Spleen (tissue), 11 donors: ENCODE results near the gene PPP1R15B. TPM values are rescaled to one million over a fixed set of nuclear protein-coding genes. Genes with fewer than 3 reads are reported as not detected.

Experiments
- DNase-seq: peaks from one replicate; pipeline ENCODE4 v3.0.0-alpha.2; 2020
- H3K27ac ChIP-seq, 8 donors: fragments of 200-600 bp; sonication (generic) in 7 of 8; 1 replicate in 4 of 8; 2 replicates in 4 of 8; pipeline versions ENCODE4 v1.5.0 to v1.8.0; 2016 to 2021; ENCODE audit warnings: inconsistent platforms in 4 of 8, mild to moderate bottlenecking in 4 of 8, moderate library complexity in 1 of 8
- H3K27me3 ChIP-seq, 7 donors: fragments of 200-600 bp; sonication (generic) in 6 of 7; replicated peaks in 1 of 7; 1 replicate in 4 of 7; 2 replicates in 3 of 7; pipeline versions ENCODE4 v1.5.0 to v1.8.0; 2016 to 2021; ENCODE audit warnings: inconsistent platforms in 3 of 7, mild to moderate bottlenecking in 1 of 7
- H3K36me3 ChIP-seq, 6 donors: fragments of 200-600 bp; sonication (generic) in 5 of 6; 1 replicate in 4 of 6; 2 replicates in 2 of 6; pipeline versions ENCODE4 v1.5.0 to v1.8.0; 2016 to 2021; ENCODE audit warnings: inconsistent platforms in 2 of 6
- H3K4me1 ChIP-seq, 6 donors: fragments of 200-600 bp; sonication (generic) in 5 of 6; 1 replicate in 3 of 6; 2 replicates in 3 of 6; pipeline versions ENCODE4 v1.5.0 to v1.8.0; 2016 to 2021; ENCODE audit warnings: inconsistent platforms in 3 of 6
- H3K4me3 ChIP-seq, 8 donors: fragments of 200-600 bp; sonication (generic) in 7 of 8; 1 replicate in 4 of 8; 2 replicates in 4 of 8; pipeline versions ENCODE4 v1.5.0 to v1.8.0; 2016 to 2021; ENCODE audit warnings: inconsistent platforms in 4 of 8, mild to moderate bottlenecking in 4 of 8, moderate library complexity in 2 of 8
- H3K9me3 ChIP-seq, 8 donors: fragments of 200-600 bp; sonication (generic) in 7 of 8; 1 replicate in 4 of 8; 2 replicates in 4 of 8; pipeline versions ENCODE4 v1.5.0 to v1.8.0; 2016 to 2021; ENCODE audit warnings: inconsistent platforms in 4 of 8
- CTCF ChIP-seq, 11 experiments: fragments of 200-600 bp in 7 of 11; fragments of 450-650 bp in 4 of 11; sonication (generic) in 4 of 11; IDR thresholded peaks in 8 of 11; conservative IDR thresholded peaks in 3 of 11; 1 replicate in 7 of 11; 2 replicates in 4 of 11; pipeline versions ENCODE4 v1.4.0 to v1.8.0; 2016 to 2021; ENCODE audit warnings: antibody characterized with exemption in 11 of 11, inconsistent platforms in 4 of 11, mild to moderate bottlenecking in 1 of 11
- POLR2A ChIP-seq, 3 donors: fragments of 450-650 bp; IDR thresholded peaks; one replicate each; pipeline ENCODE4 v1.5.1; 2017; ENCODE audit warnings: antibody characterized with exemption in 3 of 3, mild to moderate bottlenecking in 1 of 3
- POLR2AphosphoS5 ChIP-seq, 3 donors: sonication (generic); formaldehyde crosslinking; IDR thresholded peaks; one replicate each; pipeline ENCODE4 v1.5.1; 2017; ENCODE audit warnings: antibody characterized with exemption in 3 of 3
- WGBS, 5 donors: extraction: QIAGEN DNeasy Blood & Tissue Kit in 3 of 5; methylation state at CpG; one replicate each; pipeline versions ENCODE4 v1.1.5 to v1.1.7; 2013 to 2018; 5-methylcytosine and 5-hydroxymethylcytosine counted together
- intact Hi-C: fragments of 100-400 bp; cut with DNase I; formaldehyde crosslinking; loops from one replicate; pipeline ENCODE4 v1.15.0; 2023; ENCODE audit warnings: low total_unique reads
- polyA plus RNA-seq, 3 donors: library from polyadenylated mRNA; stranded (reverse); fragments of 200-250 nt; gene quantifications; one replicate each; pipeline ENCODE4 v1.2.1, GENCODE V29; 2013
- total RNA-seq, 7 donors: library from RNA; depleted of rRNA in 3 of 7; stranded (reverse); fragments of >200 nt in 3 of 7; fragmentation: NEBNext Ultra II Directional in 4 of 7; extraction: Animal tissue kit (Norgen Biotek cat#: 25700) in 4 of 7; gene quantifications; one replicate each; pipeline versions ENCODE4 v1.1.0 to v1.2.1, GENCODE V29; 2016 to 2021
- donor health status: healthy with polysubstance abuse.
- donor health status: DM: no; HTN: no; CAD: no; lungs with moderate emphysema.
- donor health status: DM: no; HTN: no; CAD: no.
- donor health status: Bipolar disorder and iron deficiency.
- donor health status: healthy.
- donor health status: DM: no; HTN: no; CAD: no.
- donor health status: DM: yes; HTN: yes; CAD: no.

Gene PPP1R15B
- total and polyA plus RNA-seq, 10 donors = 10.8 to 73.1 (median 57.8) TPM

GRCh38 chr1:204437796-204438570 is 26.4 kb upstream of the PPP1R15B start:
- Histone ChIP-seq H3K4me1 (peaks cover 4 to 58% (median 21%) of the 10 kb centered on the region in 6 donors), H3K27me3 (no peaks in the 10 kb centered on the region), H3K4me3 (no peak overlapping the region), H3K27ac (peak overlapping the region in 1 of 8 donors; percentile 31), H3K9me3 (no peaks in the 10 kb centered on the region), H3K36me3 (peaks cover 3 to 100% (median 80%) of the 10 kb centered on the region in 6 donors)
- intact Hi-C loops = no loop called here
- WGBS, 5 donors = 88 to 96% (median 93%) methylated on average over 8 of the region's 8 CpGs
- no peak for TF ChIP-seq CTCF (IDR thresholded peaks at IDR 0.05 in 8 of 11, conservative IDR thresholded peaks at IDR 0.05 in 3 of 11)
- TF ChIP-seq POLR2A (IDR thresholded peaks at IDR 0.05) = no peak
- TF ChIP-seq POLR2AphosphoS5 (IDR thresholded peaks at IDR 0.05) = no peak
- no peak for DNase-seq

GRCh38 chr1:204435872-204436271 is 24.3 kb upstream of the PPP1R15B start:
- Histone ChIP-seq H3K27ac (no peak overlapping the region), H3K9me3 (no peaks in the 10 kb centered on the region), H3K4me1 (peaks cover under 1 to 47% (median 16%) of the 10 kb centered on the region in 6 donors), H3K4me3 (no peak overlapping the region), H3K36me3 (peaks cover 3 to 100% (median 75%) of the 10 kb centered on the region in 6 donors), H3K27me3 (no peaks in the 10 kb centered on the region)
- intact Hi-C loops = no loop called here
- 88 to 99% (median 92%) methylated on average over 3 of the region's 3 CpGs for WGBS, 5 donors
- DNase-seq = no peak
- TF ChIP-seq POLR2A (IDR thresholded peaks at IDR 0.05) = no peak
- TF ChIP-seq CTCF (IDR thresholded peaks at IDR 0.05 in 8 of 11, conservative IDR thresholded peaks at IDR 0.05 in 3 of 11) = no peak
- no peak for TF ChIP-seq POLR2AphosphoS5 (IDR thresholded peaks at IDR 0.05)

- no peaks in the 10 kb centered on the region for H3K9me3 ChIP-seq
- intact Hi-C loops = no loop called here
- no peaks in the 10 kb centered on the region for H3K27me3 ChIP-seq
- H3K36me3 ChIP-seq = peaks cover 3 to 100% (median 76%) of the 10 kb centered on the region in 6 donors
- no peak overlapping the region for H3K4me3 ChIP-seq
- no peak for TF ChIP-seq POLR2AphosphoS5 (IDR thresholded peaks at IDR 0.05)
- TF ChIP-seq CTCF (IDR thresholded peaks at IDR 0.05 in 8 of 11, conservative IDR thresholded peaks at IDR 0.05 in 3 of 11) = no peak
- no peak for TF ChIP-seq POLR2A (IDR thresholded peaks at IDR 0.05)
- peaks cover 0 to 45% (median 12%) of the 10 kb centered on the region in 6 donors for H3K4me1 ChIP-seq
- no peak overlapping the region for H3K27ac ChIP-seq
- DNase-seq = no peak
- 74 to 90% (median 89%) methylated on average over 4 of the region's 4 CpGs for WGBS, 5 donors
Measured at GRCh38 chr1:204435381-204435831, 23.8 kb upstream of the PPP1R15B start.

- no peak for DNase-seq
- no peaks in the 10 kb centered on the region for H3K27me3 ChIP-seq
- peaks cover 3 to 100% (median 80%) of the 10 kb centered on the region in 6 donors for H3K36me3 ChIP-seq
- peaks cover 0 to 33% (median 8%) of the 10 kb centered on the region in 6 donors for H3K4me1 ChIP-seq
- no peak overlapping the region for H3K4me3 ChIP-seq
- WGBS, 5 donors = 73 to 91% (median 81%) methylated on average over 9 of the region's 9 CpGs
- TF ChIP-seq POLR2A (IDR thresholded peaks at IDR 0.05) = no peak
- peak in 1 of 3 donors; percentile 20 for TF ChIP-seq POLR2AphosphoS5 (IDR thresholded peaks at IDR 0.05)
- no peak for TF ChIP-seq CTCF (IDR thresholded peaks at IDR 0.05 in 8 of 11, conservative IDR thresholded peaks at IDR 0.05 in 3 of 11)
- peak overlapping the region in 2 of 8 donors; percentile 9 to 38 for H3K27ac ChIP-seq
- H3K9me3 ChIP-seq = no peaks in the 10 kb centered on the region
- intact Hi-C loops = no loop called here
Measured at GRCh38 chr1:204434116-204434755, 22.6 kb upstream of the PPP1R15B start.
